H9 (cell line): ENCODE results near the gene FPGS. TPM values are rescaled to one million over a fixed set of nuclear protein-coding genes. Genes with fewer than 3 reads are reported as not detected.

Source experiments
- DNase-seq: peaks from one replicate; pipeline ENCODE4 v3.0.0-alpha.2; 2017
- H2AFZ ChIP-seq: one replicate; pipeline ENCODE4 v1.6.1; 2013; ENCODE audit warnings: mild to moderate bottlenecking, low read length, control low read depth, moderate library complexity
- H2AK5ac ChIP-seq: 2 replicates; pipeline ENCODE4 v1.6.1; 2013; ENCODE audit warnings: low read length, control low read depth, mixed read lengths; ENCODE audit not compliant: insufficient read length
- H2BK120ac ChIP-seq: one replicate; pipeline ENCODE4 v1.6.1; 2013; ENCODE audit warnings: low read depth, mild to moderate bottlenecking, low read length, control low read depth, inconsistent platforms; ENCODE audit not compliant: poor library complexity, severe bottlenecking
- H2BK12ac ChIP-seq: 2 replicates; pipeline ENCODE4 v1.6.1; 2013; ENCODE audit warnings: low read length, control low read depth, mixed read lengths, low read depth; ENCODE audit not compliant: insufficient read length
- H2BK15ac ChIP-seq: 2 replicates; pipeline ENCODE4 v1.6.1; 2013; ENCODE audit warnings: low read depth, low read length, control low read depth
- H2BK20ac ChIP-seq: one replicate; pipeline ENCODE4 v1.6.1; 2013; ENCODE audit warnings: low read depth, mild to moderate bottlenecking, low read length, control low read depth, inconsistent platforms; ENCODE audit not compliant: poor library complexity, severe bottlenecking
- H2BK5ac ChIP-seq: 2 replicates; pipeline ENCODE4 v1.6.1; 2013; ENCODE audit warnings: low read length, control low read depth, mixed read lengths; ENCODE audit not compliant: insufficient read length
- H3K14ac ChIP-seq: 2 replicates; pipeline ENCODE4 v1.6.1; 2013; ENCODE audit warnings: low read length, control low read depth; ENCODE audit not compliant: insufficient read depth
- H3K18ac ChIP-seq: 2 replicates; pipeline ENCODE4 v1.6.1; 2013; ENCODE audit warnings: low read depth, mild to moderate bottlenecking, mixed read lengths, low read length, control low read depth; ENCODE audit not compliant: insufficient read length
- H3K23ac ChIP-seq: 2 replicates; pipeline ENCODE4 v1.6.1; 2013; ENCODE audit warnings: low read length, control low read depth, mixed read lengths, low read depth; ENCODE audit not compliant: insufficient read length
- H3K23me2 ChIP-seq: 2 replicates; pipeline ENCODE4 v1.6.1; 2013; ENCODE audit warnings: low read depth, mild to moderate bottlenecking, mixed read lengths, low read length, control low read depth; ENCODE audit not compliant: insufficient read length, poor library complexity, severe bottlenecking
- H3K27ac ChIP-seq: 2 replicates; pipeline ENCODE4 v1.5.1; 2013; ENCODE audit warnings: low read length, control low read depth, mixed read lengths, low read depth; ENCODE audit not compliant: insufficient read length
- H3K27me3 ChIP-seq: 2 replicates; pipeline ENCODE4 v1.6.1; 2013; ENCODE audit warnings: low read length, control low read depth, inconsistent platforms; ENCODE audit not compliant: insufficient read depth
- H3K4ac ChIP-seq: 2 replicates; pipeline ENCODE4 v1.6.1; 2013; ENCODE audit warnings: low read depth, mild to moderate bottlenecking, control low read depth, inconsistent platforms, low read length, moderate library complexity
- H3K4me1 ChIP-seq: 2 replicates; pipeline ENCODE4 v1.6.1; 2013; ENCODE audit warnings: low read length, control low read depth, inconsistent platforms; ENCODE audit not compliant: insufficient read depth
- H3K4me2 ChIP-seq: 2 replicates; pipeline ENCODE4 v1.6.1; 2013; ENCODE audit warnings: low read length, control low read depth, mixed read lengths; ENCODE audit not compliant: insufficient read length, insufficient read depth
- H3K56ac ChIP-seq: 2 replicates; pipeline ENCODE4 v1.6.1; 2013; ENCODE audit warnings: low read depth, mild to moderate bottlenecking, mixed read lengths, low read length, control low read depth; ENCODE audit not compliant: insufficient read length
- H3K79me1 ChIP-seq: 2 replicates; pipeline ENCODE4 v1.6.1; 2013; ENCODE audit warnings: low read depth, mild to moderate bottlenecking, moderate library complexity, low read length, control low read depth, inconsistent platforms; ENCODE audit not compliant: insufficient read depth, poor library complexity, severe bottlenecking
- H3K79me2 ChIP-seq: 2 replicates; pipeline ENCODE4 v1.6.1; 2013; ENCODE audit warnings: low read length, control low read depth, inconsistent platforms; ENCODE audit not compliant: insufficient read depth
- H3K9ac ChIP-seq: 2 replicates; pipeline ENCODE4 v1.6.1; 2013; ENCODE audit warnings: low read length, control low read depth, mixed read lengths; ENCODE audit not compliant: insufficient read length; ENCODE audit errors: extremely low read depth
- H3K9me3 ChIP-seq: one replicate; pipeline ENCODE4 v1.6.1; 2013; ENCODE audit warnings: low read depth, low read length, inconsistent platforms; ENCODE audit not compliant: control insufficient read depth
- H3T11ph ChIP-seq: one replicate; pipeline ENCODE4 v1.6.1; 2013; ENCODE audit warnings: mild to moderate bottlenecking, low read length, control low read depth, inconsistent platforms
- H4K20me1 ChIP-seq: one replicate; pipeline ENCODE4 v1.6.1; 2013; ENCODE audit not compliant: control insufficient read depth, insufficient read length, insufficient read depth
- H4K5ac ChIP-seq: 2 replicates; pipeline ENCODE4 v1.6.1; 2013; ENCODE audit warnings: low read depth, mild to moderate bottlenecking, mixed read lengths, low read length, control low read depth; ENCODE audit not compliant: insufficient read length
- H4K8ac ChIP-seq: replicated peaks from 2 replicates; pipeline ENCODE4 v1.6.1; 2013; ENCODE audit warnings: low read length, control low read depth, mixed read lengths, low read depth; ENCODE audit not compliant: insufficient read length
- H4K91ac ChIP-seq: 2 replicates; pipeline ENCODE4 v1.6.1; 2013; ENCODE audit warnings: low read depth, mild to moderate bottlenecking, moderate library complexity, mixed read lengths, low read length, control low read depth; ENCODE audit not compliant: insufficient read length
- H3K27ac Mint-ChIP-seq, 3 experiments: 2 replicates in 2 of 3; 3 replicates in 1 of 3; pipeline ENCODE4 v1.8.0; 2020 to 2021; ENCODE audit warnings: mixed read lengths in 3 of 3, mild to moderate bottlenecking in 1 of 3, moderate library complexity in 1 of 3
- H3K27me3 Mint-ChIP-seq: 2 replicates; pipeline ENCODE4 v1.8.0; 2021; ENCODE audit warnings: low read depth, mild to moderate bottlenecking, moderate library complexity, mixed read lengths
- H3K36me3 Mint-ChIP-seq, 3 experiments: 2 replicates in 2 of 3; 3 replicates in 1 of 3; pipeline ENCODE4 v1.8.0; 2020 to 2021; ENCODE audit warnings: low read depth in 3 of 3, mixed read lengths in 3 of 3; ENCODE audit not compliant: insufficient read depth in 1 of 3
- H3K4me1 Mint-ChIP-seq, 2 experiments: 2 replicates each; pipeline ENCODE4 v1.8.0; 2020; ENCODE audit warnings: mixed read lengths in 2 of 2
- H3K4me3 Mint-ChIP-seq, 2 experiments: 2 replicates in 1 of 2; 3 replicates in 1 of 2; pipeline ENCODE4 v1.8.0; 2020 to 2021; ENCODE audit warnings: mild to moderate bottlenecking in 2 of 2, mixed read lengths in 2 of 2, moderate library complexity in 1 of 2
- H3K9me3 Mint-ChIP-seq, 2 experiments: 2 replicates in 1 of 2; 3 replicates in 1 of 2; pipeline ENCODE4 v1.8.0; 2020; ENCODE audit warnings: mild to moderate bottlenecking in 2 of 2, mixed read lengths in 2 of 2, moderate library complexity in 1 of 2
- WGBS: extraction: QIAGEN DNeasy Blood & Tissue Kit; methylation state at CpG from one replicate; pipeline ENCODE4 v1.1.7; 2013; ENCODE audit warnings: missing lambda C conversion rate, low lambda C conversion rate, mixed read lengths; ENCODE audit not compliant: insufficient read length; ENCODE audit errors: extremely low coverage; 5-methylcytosine and 5-hydroxymethylcytosine counted together
- total RNA-seq: library from RNA; stranded (reverse); gene quantifications from 2 replicates; pipeline ENCODE4 v1.2.1, GENCODE V29; 2021
- TF ChIP-seq, protein P1 (sequence below): fragments of 200-600 bp; sonication (generic); conservative IDR thresholded peaks from 3 replicates; pipeline ENCODE4 v1.8.0; 2021; ENCODE audit warnings: antibody characterized with exemption, mild to moderate bottlenecking

FPGS gene
- total RNA-seq, 1 experiment from 2014 or later = 68.4 TPM

DNA sequence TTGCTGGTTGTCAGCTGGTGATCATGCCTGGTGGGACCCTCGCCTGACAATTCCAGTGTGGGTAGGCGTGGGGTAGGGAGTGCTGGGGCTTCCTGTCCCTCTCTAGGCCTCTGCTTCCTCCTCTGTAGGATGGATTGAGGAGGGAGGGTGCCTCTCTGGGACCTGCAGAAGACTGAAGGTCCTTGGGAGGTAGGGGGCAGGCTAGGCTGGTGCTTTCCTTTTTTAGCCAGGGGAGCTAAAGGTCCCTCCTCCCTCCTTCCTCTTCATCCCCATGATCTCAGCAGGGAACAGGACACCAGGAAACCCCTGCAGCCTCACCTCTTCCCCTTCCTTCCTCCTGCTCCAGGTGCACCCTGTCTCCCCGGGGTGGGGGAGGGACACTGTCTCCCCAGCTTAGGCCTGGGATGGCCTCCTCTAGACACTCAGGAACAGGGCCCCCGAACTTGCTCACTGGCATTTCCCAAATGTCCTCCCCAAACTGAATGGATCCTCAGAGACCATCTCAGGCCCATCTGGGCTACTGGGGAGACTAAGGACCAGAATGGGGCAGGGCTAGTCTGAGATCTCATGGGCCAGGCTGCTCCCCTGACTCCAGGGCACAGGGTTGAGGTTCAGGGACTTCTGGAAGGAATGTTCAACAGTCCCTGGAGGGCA, 32.6 kb upstream of the FPGS start:
- H3T11ph ChIP-seq = no peak overlapping the region
- no peak overlapping the region for H3K9ac ChIP-seq
- peak overlapping the region; percentile 74 to 87; a peak in 4 of 5 replicates for H3K4me3 Mint-ChIP-seq
- H2AK5ac ChIP-seq = no peak overlapping the region
- no peak overlapping the region for H2BK20ac ChIP-seq
- no peaks in the 10 kb centered on the region for H3K9me3 ChIP-seq
- peaks cover 8% of the 10 kb centered on the region for H3K4me1 ChIP-seq
- no peak overlapping the region for H2BK120ac ChIP-seq
- peaks cover 28 to 34% of the 10 kb centered on the region in 2 experiments for H3K4me1 Mint-ChIP-seq
- no peak overlapping the region for H2BK5ac ChIP-seq
- H3K4ac ChIP-seq = no peak overlapping the region
- no peak for DNase-seq
- H3K79me1 ChIP-seq = no peaks in the 10 kb centered on the region
- H3K27ac ChIP-seq = no peak overlapping the region
- no peak overlapping the region for H3K56ac ChIP-seq
- no peak overlapping the region for H3K23ac ChIP-seq
- no peak overlapping the region for H2BK12ac ChIP-seq
- H2BK15ac ChIP-seq = no peak overlapping the region
- no peak overlapping the region for H4K91ac ChIP-seq
- H4K5ac ChIP-seq = no peak overlapping the region
- H3K27me3 Mint-ChIP-seq = peaks cover 7% of the 10 kb centered on the region
- no peak overlapping the region for H2AFZ ChIP-seq
- H4K20me1 ChIP-seq = no peaks in the 10 kb centered on the region
- H3K18ac ChIP-seq = no peak overlapping the region
- WGBS = no CpG with 5 or more reads among the region's 4 CpGs
- H3K27me3 ChIP-seq = no peaks in the 10 kb centered on the region
- H3K27ac Mint-ChIP-seq = peak overlapping the region in 1 of 3 experiments; percentile 12; a peak in 1 of 7 replicates
- no peak overlapping the region for H4K8ac ChIP-seq
- peaks cover 6% of the 10 kb centered on the region for H3K23me2 ChIP-seq
- TF ChIP-seq, protein P1, sequence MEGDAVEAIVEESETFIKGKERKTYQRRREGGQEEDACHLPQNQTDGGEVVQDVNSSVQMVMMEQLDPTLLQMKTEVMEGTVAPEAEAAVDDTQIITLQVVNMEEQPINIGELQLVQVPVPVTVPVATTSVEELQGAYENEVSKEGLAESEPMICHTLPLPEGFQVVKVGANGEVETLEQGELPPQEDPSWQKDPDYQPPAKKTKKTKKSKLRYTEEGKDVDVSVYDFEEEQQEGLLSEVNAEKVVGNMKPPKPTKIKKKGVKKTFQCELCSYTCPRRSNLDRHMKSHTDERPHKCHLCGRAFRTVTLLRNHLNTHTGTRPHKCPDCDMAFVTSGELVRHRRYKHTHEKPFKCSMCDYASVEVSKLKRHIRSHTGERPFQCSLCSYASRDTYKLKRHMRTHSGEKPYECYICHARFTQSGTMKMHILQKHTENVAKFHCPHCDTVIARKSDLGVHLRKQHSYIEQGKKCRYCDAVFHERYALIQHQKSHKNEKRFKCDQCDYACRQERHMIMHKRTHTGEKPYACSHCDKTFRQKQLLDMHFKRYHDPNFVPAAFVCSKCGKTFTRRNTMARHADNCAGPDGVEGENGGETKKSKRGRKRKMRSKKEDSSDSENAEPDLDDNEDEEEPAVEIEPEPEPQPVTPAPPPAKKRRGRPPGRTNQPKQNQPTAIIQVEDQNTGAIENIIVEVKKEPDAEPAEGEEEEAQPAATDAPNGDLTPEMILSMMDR = no peak
- H3K36me3 Mint-ChIP-seq = no peaks in the 10 kb centered on the region
- H3K4me2 ChIP-seq = peak overlapping the region; percentile 64
- no peak overlapping the region for H3K14ac ChIP-seq
- no peaks in the 10 kb centered on the region for H3K79me2 ChIP-seq
- no peaks in the 10 kb centered on the region; a peak in 1 of 5 replicates for H3K9me3 Mint-ChIP-seq
